ENCODE data around the gene SLC25A41. TPM values are rescaled to one million over a fixed set of nuclear protein-coding genes. Genes with fewer than 3 reads are reported as not detected.

Gene SLC25A41

Small RNA genes within 50 kb of the gene (small RNA-seq; reads per million reads assigned to genes)
- gene MIR6790 (ENCODE audit: insufficient read depth) (not detected), gene MIR6885 (ENCODE audit: insufficient read depth) (not detected)

All from mesendoderm (in vitro differentiated cells).